Activated CD4-positive, alpha-beta T cell treated with anti-CD3 and anti-CD28 coated beads for 4 hours (primary cell): ENCODE results near the gene TDRD9.
"Not testable (repeated sequence)": the region's sequence is repeated elsewhere in the genome, so short reads cannot be mapped to it uniquely, and the experiment has no call there.

Experiments used
- DNase-seq, 2 donors: peaks; one replicate each; pipeline ENCODE4 v3.0.0-alpha.2; 2020

TDRD9 gene, protein sequence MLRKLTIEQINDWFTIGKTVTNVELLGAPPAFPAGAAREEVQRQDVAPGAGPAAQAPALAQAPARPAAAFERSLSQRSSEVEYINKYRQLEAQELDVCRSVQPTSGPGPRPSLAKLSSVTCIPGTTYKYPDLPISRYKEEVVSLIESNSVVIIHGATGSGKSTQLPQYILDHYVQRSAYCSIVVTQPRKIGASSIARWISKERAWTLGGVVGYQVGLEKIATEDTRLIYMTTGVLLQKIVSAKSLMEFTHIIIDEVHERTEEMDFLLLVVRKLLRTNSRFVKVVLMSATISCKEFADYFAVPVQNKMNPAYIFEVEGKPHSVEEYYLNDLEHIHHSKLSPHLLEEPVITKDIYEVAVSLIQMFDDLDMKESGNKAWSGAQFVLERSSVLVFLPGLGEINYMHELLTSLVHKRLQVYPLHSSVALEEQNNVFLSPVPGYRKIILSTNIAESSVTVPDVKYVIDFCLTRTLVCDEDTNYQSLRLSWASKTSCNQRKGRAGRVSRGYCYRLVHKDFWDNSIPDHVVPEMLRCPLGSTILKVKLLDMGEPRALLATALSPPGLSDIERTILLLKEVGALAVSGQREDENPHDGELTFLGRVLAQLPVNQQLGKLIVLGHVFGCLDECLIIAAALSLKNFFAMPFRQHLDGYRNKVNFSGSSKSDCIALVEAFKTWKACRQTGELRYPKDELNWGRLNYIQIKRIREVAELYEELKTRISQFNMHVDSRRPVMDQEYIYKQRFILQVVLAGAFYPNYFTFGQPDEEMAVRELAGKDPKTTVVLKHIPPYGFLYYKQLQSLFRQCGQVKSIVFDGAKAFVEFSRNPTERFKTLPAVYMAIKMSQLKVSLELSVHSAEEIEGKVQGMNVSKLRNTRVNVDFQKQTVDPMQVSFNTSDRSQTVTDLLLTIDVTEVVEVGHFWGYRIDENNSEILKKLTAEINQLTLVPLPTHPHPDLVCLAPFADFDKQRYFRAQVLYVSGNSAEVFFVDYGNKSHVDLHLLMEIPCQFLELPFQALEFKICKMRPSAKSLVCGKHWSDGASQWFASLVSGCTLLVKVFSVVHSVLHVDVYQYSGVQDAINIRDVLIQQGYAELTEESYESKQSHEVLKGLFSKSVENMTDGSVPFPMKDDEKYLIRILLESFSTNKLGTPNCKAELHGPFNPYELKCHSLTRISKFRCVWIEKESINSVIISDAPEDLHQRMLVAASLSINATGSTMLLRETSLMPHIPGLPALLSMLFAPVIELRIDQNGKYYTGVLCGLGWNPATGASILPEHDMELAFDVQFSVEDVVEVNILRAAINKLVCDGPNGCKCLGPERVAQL (N-terminal part only)

DNA sequence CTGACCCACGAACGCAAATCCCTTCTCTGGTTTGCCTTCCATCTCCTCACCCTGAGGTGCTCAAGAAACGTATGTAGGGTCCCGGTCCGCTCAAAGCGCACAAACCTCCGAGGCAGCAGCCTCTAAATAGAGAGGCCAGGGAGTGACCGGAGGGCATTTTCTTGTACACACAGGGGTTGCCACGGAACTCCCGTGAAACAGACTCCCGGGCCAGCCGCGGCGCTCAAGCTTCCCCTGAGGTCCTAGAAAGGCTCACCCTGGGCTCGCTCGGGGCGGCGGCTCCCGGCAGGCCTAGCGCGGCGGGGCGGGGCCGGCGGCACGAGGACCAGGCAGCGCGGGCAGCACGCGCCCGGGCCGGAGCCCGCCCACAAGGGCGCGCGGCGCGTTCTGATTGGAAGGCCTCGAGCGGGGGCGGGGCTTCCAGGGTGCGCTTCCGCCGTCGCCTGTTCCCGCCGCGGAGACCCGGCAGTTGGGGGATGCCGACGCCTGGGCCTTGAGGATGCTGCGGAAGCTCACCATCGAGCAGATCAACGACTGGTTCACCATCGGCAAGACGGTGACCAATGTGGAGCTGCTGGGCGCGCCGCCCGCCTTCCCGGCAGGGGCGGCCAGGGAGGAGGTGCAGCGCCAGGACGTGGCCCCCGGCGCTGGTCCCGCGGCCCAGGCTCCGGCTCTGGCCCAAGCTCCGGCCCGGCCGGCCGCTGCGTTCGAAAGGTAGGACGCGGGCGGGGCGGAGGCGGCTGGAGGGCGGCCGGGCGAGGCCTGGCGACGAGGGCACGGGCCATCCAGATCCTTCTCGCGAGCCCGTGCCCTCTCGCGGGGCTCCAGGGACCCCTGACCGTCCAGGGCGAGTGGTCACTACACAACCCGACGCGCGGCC lies at the start of gene TDRD9:
TSS of gene TDRD9 (plus strand) at position 446 of the 880 bp plus-strand sequence. CDS start at position 500, 54 bp downstream.
- no peak for DNase-seq

DNA sequence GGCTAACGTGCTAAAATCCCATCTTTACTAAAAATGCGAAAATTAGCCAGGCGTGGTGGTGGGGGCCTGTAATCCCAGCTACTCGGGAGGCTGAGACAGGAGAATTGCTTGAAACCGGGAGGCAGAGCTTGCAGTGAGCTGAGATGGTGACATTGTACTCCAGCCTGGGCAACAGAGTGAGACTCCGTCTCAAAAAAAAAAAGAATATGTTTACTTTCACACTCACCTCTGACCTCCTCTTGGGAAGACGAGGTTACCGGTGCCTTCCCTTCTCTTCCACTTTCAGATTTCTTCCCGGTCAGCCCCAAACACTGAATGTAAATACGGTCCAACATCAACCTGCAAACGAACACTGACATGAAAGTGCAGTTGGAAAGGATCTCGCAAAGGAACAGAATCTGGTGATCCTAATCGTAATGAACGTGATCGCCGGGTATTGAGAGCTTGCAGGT lies 49.1 kb upstream of the TDRD9 start:
- DNase-seq: no peak

DNA sequence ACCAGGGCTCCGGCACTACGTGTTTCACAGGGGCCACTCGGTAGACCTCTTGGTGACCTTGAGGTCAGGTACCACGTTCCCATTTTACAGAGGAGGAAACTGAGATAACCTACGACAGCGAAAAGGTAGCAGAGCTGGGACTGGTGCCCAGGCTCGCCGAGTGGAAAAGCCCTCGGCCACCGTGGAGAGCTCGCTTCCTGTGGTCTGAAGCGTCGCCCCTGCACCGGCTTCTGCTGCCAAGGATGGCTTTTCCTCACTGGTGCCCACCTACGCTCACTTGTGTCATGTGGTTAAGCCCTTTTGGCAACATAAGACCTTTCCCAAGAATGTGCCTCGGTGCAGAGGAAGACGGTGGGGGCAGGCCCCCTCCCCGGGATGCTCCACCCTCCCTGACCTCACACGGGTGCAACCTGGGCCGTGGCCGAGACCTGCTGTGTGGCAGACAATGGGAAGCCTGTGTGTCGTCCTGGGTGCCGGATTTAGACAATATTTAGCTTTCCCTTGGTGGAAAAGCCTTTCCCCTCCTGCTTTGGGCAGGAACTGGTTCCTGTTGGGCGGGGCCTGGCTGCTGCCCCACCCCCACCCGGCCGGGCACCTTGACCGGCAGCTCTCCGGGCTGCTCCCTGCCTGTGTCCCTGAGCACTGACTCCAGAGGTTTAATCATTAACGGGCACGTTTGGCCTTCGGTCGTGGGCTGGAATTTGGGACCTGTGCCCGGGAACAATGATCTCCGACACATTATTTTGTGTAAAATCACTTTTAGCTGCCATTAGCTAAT lies 48.5 kb upstream of the TDRD9 start:
- no peak for DNase-seq

DNA sequence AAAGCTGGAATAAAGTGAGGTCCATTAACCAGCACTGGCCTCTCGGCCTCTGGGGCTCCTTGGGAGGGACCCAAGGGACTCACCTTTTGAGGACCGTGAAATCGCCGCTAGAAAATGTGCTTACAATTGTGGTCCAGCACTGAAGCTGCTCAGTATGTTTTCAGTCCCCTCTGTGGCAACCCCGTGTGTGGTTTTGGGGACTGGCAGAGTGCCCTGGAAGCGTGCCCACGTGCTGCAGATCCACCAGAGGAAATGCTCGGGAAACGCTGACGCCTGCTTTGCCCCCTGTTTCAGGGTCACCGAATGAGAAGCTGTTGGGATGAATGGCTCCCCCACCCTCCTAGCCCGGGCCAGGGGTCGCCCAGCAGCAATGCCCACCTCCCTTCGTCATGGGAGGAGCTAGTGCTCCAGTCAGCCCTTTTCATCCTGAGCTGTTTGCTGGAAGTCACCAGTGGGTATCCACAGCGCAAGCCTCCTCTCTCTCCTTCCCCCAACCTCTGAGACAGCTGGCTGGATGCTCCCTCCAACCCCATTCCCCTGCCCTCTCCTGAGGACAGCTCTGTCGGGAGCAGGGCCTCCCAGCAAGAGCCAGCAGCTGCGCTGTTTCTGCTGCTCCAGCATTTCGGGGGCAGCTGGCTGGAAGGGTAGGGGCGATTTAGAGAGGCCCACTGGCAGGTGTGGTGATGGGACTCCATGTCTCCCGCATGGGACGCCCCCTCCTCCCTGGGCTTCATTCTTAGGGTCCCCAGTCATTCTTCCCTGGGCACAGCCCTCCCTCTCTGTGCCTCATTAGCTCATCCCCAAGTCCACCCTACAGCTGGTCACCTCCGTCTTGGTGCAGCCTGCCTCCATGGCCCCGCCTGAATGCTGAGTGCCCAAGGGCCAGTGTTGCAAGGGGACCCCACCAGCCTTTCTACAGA lies 47.6 kb upstream of the TDRD9 start:
- no peak for DNase-seq

DNA sequence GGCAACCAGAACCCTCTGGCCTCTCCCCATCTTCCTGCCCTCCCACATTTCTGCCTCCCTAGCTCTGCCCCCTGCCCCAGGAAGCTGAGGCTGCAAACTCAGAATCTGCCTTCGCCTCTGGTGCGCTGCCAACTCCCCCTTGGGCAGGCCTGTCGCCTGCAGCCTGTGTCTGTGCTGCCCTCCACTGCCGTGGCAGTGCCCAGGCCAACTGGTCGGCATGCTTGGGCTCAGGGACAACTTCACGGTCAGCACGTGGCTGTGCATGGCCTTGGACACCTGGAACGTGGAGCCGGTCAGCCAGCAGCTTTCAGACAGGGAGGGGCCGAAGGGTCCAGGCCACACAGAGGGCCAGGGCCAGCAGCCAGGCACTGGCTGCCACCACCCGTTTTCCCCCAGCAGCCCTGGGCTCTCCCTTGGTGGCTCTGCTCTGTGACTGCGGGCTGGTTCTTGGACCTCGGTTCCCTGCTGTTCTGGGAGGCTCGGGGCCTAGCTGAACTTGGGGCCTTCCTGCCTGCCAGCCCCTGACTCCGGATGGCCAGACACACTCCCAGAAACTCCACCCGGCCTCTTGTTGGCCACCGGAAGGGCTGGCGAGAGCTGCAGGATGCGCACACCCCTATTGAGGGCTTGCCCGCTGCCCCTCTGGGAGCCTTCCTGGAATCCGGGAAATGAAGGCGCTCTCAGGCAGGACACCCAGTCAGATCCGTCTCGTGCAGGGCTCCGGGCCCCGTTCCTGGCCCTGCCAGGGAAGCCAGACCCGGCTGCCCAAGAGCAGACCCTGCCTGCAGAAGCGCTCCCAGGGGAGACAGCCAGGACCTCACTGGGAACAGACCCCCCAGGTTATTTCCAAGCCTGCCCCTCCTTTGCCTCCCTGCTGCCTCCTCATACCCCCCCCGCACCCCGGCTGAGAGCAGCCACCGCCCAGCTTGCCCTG lies 46.7 kb upstream of the TDRD9 start:
- DNase-seq: no peak

DNA sequence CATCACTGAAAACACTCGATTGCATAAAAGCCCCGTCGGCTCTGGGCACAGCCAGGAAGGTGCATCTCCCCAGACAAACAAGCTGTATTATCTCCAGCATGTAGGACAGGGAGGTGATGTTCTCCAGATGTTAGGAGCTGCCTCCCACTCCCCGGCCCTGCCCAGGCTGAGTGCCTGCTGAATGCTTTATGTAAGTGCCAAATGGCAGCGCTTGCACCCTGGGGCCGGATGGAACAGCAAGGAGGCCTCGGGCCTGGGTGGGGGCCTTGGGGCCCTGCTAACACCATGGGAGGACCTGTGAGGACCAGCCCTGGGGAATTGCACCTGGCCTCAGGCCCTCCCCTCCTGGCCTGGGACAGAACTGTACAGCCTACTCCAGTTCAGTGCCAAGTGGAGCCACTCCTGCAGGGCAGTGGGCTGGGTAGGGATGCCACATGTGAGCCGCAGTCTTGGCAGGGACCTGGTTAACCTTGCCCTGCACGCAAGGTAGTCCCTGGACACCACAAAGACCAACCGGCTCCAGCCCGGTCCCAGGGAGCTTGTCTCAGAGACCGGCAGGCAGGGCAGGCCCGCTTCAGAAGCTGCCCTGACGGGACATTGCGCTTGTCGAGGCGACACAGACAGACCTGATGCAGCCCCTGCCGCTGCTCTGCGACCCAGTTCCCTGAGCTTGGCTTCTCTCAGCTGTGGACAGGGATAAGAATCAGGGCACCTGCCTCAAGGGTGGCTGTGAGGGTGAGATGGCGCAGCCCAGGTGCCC lies 45.6 kb upstream of the TDRD9 start:
- DNase-seq: no peak

DNA sequence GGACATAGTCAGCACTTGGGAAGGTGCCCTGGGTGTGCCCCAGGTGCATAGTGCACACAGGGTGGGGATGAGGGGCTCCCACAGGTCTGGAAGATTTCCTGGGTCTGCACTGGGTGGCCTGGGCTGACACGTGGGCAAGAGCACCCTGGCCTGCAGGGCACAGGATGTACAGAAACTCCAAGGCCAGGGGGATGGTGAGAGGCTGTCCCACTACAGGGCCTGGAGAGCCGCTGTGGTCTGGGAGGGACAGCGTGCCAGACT lies 45.1 kb upstream of the TDRD9 start:
- no peak for DNase-seq

DNA sequence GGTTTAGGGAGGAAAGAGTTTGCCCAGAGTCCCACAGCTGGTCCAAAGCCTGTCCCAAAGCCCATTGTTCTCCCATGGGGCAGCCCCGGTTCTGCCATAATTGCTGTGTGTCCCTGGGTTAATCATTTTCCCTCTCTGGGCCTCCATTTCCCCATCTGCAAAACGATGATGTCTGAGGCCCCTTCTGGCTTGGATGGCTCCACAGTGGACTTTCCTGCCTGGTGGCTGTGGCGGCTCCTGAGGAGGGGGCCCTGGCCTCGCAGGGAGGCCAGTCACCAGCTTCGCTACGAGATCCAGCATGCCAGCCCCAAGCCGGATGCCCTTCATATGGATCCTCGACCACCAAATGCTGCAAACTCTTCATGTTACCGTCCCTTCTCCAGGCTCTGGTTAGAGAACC lies 43.4 kb upstream of the TDRD9 start:
- no peak for DNase-seq

DNA sequence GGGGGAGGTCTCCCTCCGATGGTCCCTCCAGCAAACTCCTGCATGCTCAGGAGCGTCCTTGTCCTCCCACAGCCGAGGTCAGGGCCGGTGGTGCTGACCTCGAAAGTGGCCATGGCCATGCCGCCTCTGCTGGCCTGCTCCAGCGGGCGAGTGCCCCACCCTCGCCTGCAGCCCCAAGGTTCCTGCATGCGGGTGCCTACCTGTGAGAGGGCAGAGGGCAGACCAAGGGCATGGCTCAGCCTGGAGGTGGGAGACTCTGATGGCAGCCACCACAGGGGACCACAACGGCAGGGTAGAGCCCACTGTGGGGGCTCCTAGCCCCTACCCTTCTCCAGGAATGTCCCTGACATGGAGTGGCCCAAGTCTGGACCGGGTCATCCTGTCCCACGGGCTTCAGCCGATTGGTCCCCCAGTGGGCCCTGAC lies 42.7 kb upstream of the TDRD9 start:
- no peak for DNase-seq

DNA sequence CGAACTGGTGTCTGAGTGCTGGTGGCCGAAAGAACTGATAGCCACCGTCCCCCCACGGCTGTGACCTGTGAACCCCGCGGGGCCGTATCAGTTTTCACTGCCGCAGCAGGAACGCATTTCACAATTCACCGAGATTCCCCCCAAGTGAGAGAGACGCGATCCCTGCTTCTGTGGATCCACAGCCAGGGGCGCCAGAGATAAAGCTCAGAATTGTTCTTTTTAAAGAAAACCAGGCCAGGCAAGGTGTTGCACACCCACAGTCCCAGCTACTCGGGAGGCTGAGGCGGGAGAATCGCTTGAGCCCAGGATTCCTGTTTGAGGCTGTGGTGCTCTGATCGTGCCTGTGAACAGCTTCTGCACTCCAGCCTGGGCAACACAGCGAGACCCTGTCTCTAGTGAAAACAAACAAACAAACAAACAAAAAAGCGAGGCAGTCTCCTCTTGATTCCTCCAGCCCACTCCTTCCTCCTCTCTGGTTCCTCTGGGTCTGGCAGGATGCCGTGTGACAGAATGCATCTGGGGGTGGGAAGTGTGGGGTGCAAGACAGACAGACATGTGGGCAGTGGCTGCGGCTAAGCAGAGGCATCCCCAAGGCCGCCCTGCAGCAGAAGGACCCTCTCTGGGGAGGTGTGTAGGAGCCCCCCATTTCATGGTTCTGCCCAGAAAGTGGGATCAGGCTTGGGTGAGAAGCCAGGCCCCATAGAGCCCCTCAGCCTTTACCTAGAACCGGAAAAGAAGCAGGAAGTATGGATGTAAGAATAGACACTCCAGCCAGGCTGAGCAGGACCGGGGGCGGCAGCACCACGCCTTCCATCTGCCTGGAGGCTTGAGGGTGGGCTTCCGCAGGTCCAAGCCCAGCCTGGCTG lies 41.7 kb upstream of the TDRD9 start:
- no peak for DNase-seq

DNA sequence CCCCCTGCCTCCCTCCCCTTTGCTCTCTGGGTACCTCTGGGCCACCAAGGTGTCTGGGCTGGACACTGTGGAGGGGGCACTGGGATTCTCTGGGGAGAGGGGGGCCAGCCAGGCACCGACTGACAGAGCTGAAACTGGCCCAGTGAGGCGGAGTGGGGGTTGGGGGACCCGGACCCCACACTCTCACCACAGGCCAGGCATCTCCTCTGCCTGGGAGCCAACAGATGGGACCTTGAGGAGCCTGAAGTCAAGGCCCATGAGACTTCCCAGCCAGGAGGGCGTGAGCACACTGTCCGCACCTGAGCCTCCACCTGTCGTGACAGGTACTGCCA lies 41.1 kb upstream of the TDRD9 start:
- no peak for DNase-seq

DNA sequence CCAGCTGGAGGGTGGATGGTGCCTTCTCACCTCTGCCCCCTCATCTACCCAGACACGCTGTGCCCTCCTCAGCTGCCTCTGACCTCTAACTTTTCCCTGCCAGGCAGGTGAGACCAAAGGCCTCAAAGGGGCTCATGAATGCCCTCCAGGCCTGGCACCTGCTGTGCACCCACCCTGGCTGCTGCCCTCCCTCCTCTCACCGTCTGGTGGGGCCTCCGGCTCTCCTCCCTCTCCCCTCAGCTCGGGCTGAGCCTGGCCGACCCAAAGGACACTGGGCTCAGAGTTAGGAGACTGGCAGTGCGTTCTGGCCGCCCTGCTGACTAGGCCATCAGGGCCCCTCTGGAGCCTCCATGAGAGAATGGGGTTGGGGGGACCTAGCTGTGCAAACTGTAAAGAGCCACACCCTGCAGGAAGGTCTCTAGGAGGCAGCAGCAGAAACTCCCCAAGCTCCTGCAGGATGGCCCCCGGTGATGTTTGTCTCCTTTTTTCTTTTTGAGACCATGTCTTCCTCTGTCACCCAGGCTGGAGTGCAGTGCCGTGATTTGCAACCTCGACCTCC lies 40.6 kb upstream of the TDRD9 start:
- no peak for DNase-seq

DNA sequence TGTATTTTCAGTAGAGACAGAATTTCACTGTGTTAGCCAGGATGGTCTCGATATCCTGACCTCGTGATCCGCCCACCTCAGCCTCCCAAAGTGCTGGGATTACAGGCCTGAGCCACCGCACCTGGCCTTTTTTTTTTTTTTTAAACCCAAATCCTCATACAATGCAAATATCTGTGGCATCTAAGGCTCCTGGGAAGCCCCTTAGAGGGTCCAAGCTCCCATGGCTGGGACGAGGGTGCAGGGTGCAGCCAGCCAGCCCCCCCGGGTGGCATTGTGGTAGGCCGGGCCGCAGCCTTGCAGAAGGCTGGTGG lies 39.3 kb upstream of the TDRD9 start:
- DNase-seq: not testable (repeated sequence)

DNA sequence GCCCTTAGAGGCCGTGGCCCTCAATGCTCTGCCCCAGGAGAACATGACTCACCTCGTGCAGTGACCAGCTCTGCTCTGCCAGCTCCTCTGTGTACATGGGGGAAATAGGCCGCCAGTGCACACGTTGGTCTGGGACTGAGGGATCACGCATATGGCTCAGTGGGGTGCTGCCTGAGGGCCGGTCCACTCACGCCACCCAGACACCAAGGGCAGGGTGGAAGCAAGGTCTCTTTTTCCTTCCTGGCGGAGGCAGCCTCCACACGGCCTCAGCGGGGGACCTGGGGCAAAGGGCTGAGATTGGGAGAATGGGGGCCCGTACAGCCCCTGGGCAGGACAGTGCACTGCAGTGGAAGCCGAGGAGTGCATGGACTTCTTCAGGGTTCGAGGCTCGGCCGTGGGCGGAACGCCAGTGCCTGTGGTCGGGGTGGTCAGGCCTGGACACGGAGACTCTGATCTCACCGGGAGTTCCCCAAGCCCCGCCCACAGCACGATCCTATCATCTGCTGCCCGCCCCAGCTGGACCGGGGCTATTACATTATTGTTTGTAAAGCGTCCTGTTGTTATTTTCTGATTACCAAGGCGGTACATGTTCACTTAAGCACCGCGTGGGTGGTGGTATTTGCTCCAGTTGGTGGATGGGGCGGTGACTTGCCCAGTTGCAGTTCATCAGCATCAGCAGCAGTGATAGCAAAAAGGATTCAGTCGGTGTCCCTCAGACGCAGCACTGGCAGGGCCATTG lies 38.8 kb upstream of the TDRD9 start:
- DNase-seq: no peak

DNA sequence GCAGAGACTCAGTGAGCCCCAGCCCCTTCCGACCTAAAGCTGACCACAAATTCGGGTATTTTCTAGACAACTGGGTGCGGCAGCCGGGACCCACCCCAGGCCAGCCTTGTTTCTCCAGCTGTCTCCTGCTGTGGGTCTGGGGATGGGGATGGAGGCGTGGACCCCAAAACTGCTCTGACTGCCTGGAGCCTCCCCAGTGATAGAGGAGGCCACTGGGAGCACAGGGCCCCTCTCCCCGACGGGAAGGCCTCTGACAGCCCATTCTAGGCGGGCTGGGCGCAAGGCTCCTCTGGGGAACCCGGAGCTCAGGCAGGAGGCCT lies 38.2 kb upstream of the TDRD9 start:
- DNase-seq: no peak

DNA sequence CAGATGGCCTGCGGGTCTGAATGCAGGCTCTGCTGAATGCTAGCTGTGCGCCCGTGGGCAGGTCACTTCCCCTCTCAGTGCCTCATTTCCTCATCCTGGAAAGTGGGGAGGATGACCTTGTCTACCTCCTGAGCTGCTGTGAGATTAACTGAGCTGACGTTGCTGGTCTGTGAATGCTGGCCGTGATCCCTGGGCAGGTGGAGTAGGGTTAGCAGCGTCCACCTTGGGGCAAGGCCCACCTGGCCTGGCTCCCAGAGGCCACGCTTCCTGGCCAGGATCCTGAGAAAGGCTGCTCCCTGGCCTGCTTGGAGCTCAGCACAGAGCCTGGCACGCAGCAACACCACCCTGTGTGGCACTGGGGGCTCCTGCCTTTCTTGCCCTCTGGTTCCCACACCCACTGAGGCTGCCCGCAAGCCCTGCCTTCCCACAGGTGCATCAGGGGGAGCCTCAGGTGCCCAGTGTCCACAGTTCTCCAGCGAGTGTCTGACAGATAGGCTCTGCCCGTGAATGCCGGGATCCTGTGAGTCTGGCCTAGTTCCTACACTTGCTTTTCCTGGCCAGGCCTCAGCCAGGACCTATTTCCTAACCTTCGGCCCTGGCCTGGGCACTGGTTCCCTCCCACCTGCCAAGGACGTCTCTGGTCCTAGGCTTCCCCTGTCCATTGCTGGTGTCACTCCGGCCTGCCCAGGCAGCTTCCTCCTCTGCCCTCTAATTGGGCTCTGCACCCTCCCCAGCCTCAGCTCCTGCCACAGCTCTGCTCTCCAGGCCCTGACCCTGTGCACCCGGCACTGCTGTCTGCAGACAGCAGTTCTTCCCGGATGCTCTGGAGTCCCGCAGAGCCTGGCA lies 37.2 kb upstream of the TDRD9 start:
- DNase-seq: no peak
